NOMO-1 (cell line): Measurements from ENCODE around the gene ENDOV.

Source experiments
- DNase-seq, 2 experiments: peaks; one replicate each; lab custom pipeline; 2025; ENCODE audit not compliant: unreplicated experiment in 2 of 2; lab: John Stamatoyannopoulos, UW

The ENDOV gene

GRCh38 chr17:80413771-80414507 lies 1.0 kb upstream of the ENDOV start:
- no peak for DNase-seq

- no peak for DNase-seq
Observed at GRCh38 chr17:80414508-80414802, 512 bp upstream of the ENDOV start.

- DNase-seq, result no peak
Observed at GRCh38 chr17:80415626-80416137, 715 bp downstream of the ENDOV start.

- no peak for DNase-seq
Observed at GRCh38 chr17:80416260-80416939, 1.4 kb downstream of the ENDOV start.

GRCh38 chr17:80416940-80417293 lies 1.9 kb downstream of the ENDOV start:
- DNase-seq, result no peak

GRCh38 chr17:80418589-80418988 lies 3.6 kb downstream of the ENDOV start:
- no peak for DNase-seq

- no peak for DNase-seq
Observed at GRCh38 chr17:80419255-80419654, 4.3 kb downstream of the ENDOV start.

- DNase-seq, result no peak
Observed at GRCh38 chr17:80421381-80422090, 6.6 kb downstream of the ENDOV start.

- DNase-seq, result no peak
Observed at GRCh38 chr17:80422276-80422675, 7.3 kb downstream of the ENDOV start.

GRCh38 chr17:80422981-80423380 lies 8.0 kb downstream of the ENDOV start:
- no peak for DNase-seq

- DNase-seq, result no peak
Observed at GRCh38 chr17:80423536-80424225, 8.7 kb downstream of the ENDOV start.

- DNase-seq, result no peak
Observed at GRCh38 chr17:80424261-80424660, 9.3 kb downstream of the ENDOV start.

- DNase-seq, result no peak
Observed at GRCh38 chr17:80424878-80425765, 10.2 kb downstream of the ENDOV start.

GRCh38 chr17:80425835-80426426 lies 11.0 kb downstream of the ENDOV start:
- no peak for DNase-seq

- DNase-seq, result peak; percentile 31 to 41
Observed at GRCh38 chr17:80426671-80427326, 11.8 kb downstream of the ENDOV start.

- no peak for DNase-seq
Observed at GRCh38 chr17:80427366-80428282, 12.7 kb downstream of the ENDOV start.

GRCh38 chr17:80428363-80428762 lies 13.4 kb downstream of the ENDOV start:
- DNase-seq, result no peak

GRCh38 chr17:80428796-80429195 lies 13.8 kb downstream of the ENDOV start:
- no peak for DNase-seq
